ENCODE results near the gene PIK3R5.

The PIK3R5 gene

DNA sequence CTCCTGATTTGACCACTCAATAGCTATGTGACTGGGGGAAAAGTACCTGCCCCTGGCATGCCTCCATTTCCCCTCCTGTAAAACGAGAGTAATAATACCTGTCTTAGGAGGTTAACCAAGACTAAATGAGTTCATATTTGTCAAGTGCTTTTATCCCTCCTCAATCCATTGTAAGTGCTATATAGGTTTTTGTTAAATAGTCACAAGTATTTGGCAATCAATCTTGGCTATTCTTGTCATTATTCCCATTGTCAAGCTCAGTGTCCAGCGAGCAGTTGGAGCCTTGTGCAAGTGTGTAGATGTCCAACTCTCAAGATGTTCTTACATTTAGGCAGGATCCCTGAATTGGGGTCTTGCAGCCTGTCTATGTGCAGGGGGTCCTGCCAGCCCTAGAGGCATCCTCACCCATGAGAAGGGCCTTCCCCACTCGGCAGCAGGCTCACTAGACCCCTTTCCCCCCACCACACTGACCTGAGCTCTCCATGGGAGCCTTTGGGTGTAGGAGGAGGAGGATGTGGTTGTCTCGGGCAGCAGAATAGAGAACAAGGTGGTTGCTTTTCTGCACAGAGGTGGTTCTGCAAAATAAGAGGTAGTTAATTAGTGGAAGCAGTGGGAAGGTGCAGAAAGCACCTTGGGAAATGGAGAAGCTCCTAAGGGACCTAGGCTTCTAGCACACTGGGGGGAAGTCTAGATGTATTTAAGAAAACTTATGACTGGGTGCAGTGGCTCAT is 116.0 kb downstream of the PIK3R5 start:
- H3K4me3 ChIP-seq (ENCODE audit: low read depth, low read length): no peak overlapping the region

DNA sequence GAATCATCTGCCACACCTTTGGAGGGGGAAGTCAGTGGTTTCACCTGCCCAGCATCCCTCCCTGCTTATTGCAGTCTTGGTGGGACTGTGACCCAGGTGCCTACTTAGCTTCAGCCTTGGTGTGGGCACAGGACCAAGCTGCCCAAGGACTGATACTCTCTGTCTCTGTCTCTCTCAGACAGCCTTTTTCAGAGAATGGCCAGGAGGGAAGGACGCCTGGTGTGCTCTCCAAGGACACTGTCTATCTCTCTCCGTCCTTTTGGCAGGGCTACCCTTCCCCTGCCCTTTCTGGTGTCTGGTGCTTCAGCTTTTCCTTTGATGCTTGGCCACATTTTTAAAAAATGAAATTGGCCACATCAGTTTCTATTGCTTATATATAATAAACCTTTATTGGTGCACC is 117.6 kb downstream of the PIK3R5 start:
- no peak for DNase-seq (ENCODE audit: low read depth)
- TF ChIP-seq CTCF (IDR thresholded peaks at IDR 0.05; ENCODE audit: low read depth, low read length, missing control alignments): no peak
- H3K4me3 ChIP-seq (ENCODE audit: low read depth, low read length): no peak overlapping the region
- in situ Hi-C loops (cut with HindIII; ENCODE audit: low sequenced_read_pairs): no loop called here

More for the DNA sequence above, 116.0 kb downstream of the PIK3R5 start:
- no peak for DNase-seq (ENCODE audit: low read depth)
- no peak for TF ChIP-seq CTCF (IDR thresholded peaks at IDR 0.05; ENCODE audit: low read depth, low read length, missing control alignments)
- in situ Hi-C loops (cut with HindIII; ENCODE audit: low sequenced_read_pairs): no loop called here

- DNase-seq (ENCODE audit: low read depth): no peak
- TF ChIP-seq CTCF (IDR thresholded peaks at IDR 0.05; ENCODE audit: low read depth, low read length, missing control alignments): no peak
- H3K4me3 ChIP-seq (ENCODE audit: low read depth, low read length): no peak overlapping the region
- in situ Hi-C loops (cut with HindIII; ENCODE audit: low sequenced_read_pairs): no loop called here
Measured at GRCh38 chr17:8846768-8847211, 118.7 kb downstream of the PIK3R5 start.

- no peak for DNase-seq (ENCODE audit: low read depth)
- TF ChIP-seq CTCF (IDR thresholded peaks at IDR 0.05; ENCODE audit: low read depth, low read length, missing control alignments): no peak
- in situ Hi-C loops (cut with HindIII; ENCODE audit: low sequenced_read_pairs): no loop called here
- H3K4me3 ChIP-seq (ENCODE audit: low read depth, low read length): no peak overlapping the region
Measured at GRCh38 chr17:8844229-8845218, 121.0 kb downstream of the PIK3R5 start.

DNA sequence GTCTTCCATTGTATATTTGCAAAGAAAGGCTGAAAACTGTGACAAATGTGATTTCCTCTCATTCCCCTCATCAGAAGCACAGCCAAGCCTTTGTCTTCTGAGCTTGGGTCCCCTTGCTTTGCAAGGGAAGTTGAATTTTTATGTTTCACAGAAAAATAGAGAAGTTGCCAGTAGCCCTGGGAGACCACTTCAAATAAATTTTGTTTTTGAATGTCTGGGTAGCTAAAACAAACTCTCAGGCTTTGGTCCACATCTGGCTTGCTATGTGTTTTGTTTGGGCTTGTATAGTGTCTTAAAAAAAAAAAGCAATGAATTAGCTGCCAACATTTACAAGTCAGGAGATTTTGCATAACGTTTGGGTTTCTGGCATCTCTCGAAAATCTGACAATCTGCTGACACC is 122.2 kb downstream of the PIK3R5 start:
- no peak for DNase-seq (ENCODE audit: low read depth)
- in situ Hi-C loops (cut with HindIII; ENCODE audit: low sequenced_read_pairs): no loop called here
- no peak overlapping the region for H3K4me3 ChIP-seq (ENCODE audit: low read depth, low read length)
- no peak for TF ChIP-seq CTCF (IDR thresholded peaks at IDR 0.05; ENCODE audit: low read depth, low read length, missing control alignments)

- no peak for DNase-seq (ENCODE audit: low read depth)
- no peak for TF ChIP-seq CTCF (IDR thresholded peaks at IDR 0.05; ENCODE audit: low read depth, low read length, missing control alignments)
- in situ Hi-C loops (cut with HindIII; ENCODE audit: low sequenced_read_pairs): no loop called here
- H3K4me3 ChIP-seq (ENCODE audit: low read depth, low read length): no peak overlapping the region
Measured at GRCh38 chr17:8841844-8842243, 123.7 kb downstream of the PIK3R5 start.

All from astrocyte of the cerebellum (primary cell).